ENCODE measurements around the gene DPH2.

DNA sequence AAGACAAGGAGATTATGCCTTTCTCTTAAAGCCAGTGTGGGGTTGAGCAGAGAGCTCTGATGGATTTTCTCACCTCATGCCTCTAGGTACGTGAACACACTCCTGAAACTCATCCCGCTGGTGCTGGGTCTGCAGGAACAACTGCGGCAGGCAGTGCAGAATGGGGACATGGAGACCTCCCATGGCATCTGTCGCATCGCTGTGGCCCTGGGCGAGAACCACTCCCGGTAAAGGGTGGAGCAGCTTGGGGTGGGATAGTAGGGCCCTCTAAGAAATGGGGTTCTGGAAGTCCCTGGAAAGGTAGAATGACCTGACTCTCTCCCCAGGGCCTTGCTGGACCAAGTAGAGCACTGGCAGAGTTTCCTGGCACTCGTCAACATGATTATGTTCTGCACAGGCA lies 13.6 kb upstream of the DPH2 start:
- TF ChIP-seq, protein P1, sequence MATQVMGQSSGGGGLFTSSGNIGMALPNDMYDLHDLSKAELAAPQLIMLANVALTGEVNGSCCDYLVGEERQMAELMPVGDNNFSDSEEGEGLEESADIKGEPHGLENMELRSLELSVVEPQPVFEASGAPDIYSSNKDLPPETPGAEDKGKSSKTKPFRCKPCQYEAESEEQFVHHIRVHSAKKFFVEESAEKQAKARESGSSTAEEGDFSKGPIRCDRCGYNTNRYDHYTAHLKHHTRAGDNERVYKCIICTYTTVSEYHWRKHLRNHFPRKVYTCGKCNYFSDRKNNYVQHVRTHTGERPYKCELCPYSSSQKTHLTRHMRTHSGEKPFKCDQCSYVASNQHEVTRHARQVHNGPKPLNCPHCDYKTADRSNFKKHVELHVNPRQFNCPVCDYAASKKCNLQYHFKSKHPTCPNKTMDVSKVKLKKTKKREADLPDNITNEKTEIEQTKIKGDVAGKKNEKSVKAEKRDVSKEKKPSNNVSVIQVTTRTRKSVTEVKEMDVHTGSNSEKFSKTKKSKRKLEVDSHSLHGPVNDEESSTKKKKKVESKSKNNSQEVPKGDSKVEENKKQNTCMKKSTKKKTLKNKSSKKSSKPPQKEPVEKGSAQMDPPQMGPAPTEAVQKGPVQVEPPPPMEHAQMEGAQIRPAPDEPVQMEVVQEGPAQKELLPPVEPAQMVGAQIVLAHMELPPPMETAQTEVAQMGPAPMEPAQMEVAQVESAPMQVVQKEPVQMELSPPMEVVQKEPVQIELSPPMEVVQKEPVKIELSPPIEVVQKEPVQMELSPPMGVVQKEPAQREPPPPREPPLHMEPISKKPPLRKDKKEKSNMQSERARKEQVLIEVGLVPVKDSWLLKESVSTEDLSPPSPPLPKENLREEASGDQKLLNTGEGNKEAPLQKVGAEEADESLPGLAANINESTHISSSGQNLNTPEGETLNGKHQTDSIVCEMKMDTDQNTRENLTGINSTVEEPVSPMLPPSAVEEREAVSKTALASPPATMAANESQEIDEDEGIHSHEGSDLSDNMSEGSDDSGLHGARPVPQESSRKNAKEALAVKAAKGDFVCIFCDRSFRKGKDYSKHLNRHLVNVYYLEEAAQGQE (IDR thresholded peaks at IDR 0.05; ENCODE audit: borderline replicate concordance): no peak
- TF ChIP-seq, protein P2, sequence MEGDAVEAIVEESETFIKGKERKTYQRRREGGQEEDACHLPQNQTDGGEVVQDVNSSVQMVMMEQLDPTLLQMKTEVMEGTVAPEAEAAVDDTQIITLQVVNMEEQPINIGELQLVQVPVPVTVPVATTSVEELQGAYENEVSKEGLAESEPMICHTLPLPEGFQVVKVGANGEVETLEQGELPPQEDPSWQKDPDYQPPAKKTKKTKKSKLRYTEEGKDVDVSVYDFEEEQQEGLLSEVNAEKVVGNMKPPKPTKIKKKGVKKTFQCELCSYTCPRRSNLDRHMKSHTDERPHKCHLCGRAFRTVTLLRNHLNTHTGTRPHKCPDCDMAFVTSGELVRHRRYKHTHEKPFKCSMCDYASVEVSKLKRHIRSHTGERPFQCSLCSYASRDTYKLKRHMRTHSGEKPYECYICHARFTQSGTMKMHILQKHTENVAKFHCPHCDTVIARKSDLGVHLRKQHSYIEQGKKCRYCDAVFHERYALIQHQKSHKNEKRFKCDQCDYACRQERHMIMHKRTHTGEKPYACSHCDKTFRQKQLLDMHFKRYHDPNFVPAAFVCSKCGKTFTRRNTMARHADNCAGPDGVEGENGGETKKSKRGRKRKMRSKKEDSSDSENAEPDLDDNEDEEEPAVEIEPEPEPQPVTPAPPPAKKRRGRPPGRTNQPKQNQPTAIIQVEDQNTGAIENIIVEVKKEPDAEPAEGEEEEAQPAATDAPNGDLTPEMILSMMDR (IDR thresholded peaks at IDR 0.05; ENCODE audit: poor library complexity, severe bottlenecking): no peak
- TF ChIP-seq POLR2AphosphoS5 (IDR thresholded peaks at IDR 0.05): no peak
- TF ChIP-seq RAD21 (conservative IDR thresholded peaks at IDR 0.05): no peak
- TF ChIP-seq EP300 (conservative IDR thresholded peaks at IDR 0.05; ENCODE audit: poor library complexity, severe bottlenecking): no peak
- TF ChIP-seq EZH2 (IDR thresholded peaks at IDR 0.05; ENCODE audit: borderline replicate concordance, insufficient read depth, low read length, poor library complexity, severe bottlenecking): no peak
- no peak for TF ChIP-seq TAF1 (IDR thresholded peaks at IDR 0.05; ENCODE audit: low read depth)
- TF ChIP-seq SMC3 (conservative IDR thresholded peaks at IDR 0.05; ENCODE audit: poor library complexity): no peak
- no peak for TF ChIP-seq MXI1 (conservative IDR thresholded peaks at IDR 0.05; ENCODE audit: poor library complexity, severe bottlenecking)
